GM12891 (cell line): ENCODE data around the gene LUC7L3.

Source experiments
- PAX5 ChIP-seq: IDR thresholded peaks from 2 replicates; pipeline ENCODE4 v1.6.1; 2011; ENCODE audit warnings: low read length, moderate library complexity, mild to moderate bottlenecking; ENCODE audit not compliant: insufficient read depth, severe bottlenecking
- POLR2A ChIP-seq: IDR thresholded peaks from 2 replicates; pipeline ENCODE4 v1.6.1; 2011; ENCODE audit warnings: low read depth, low read length, control low read depth
- POLR2AphosphoS5 ChIP-seq: IDR thresholded peaks from 2 replicates; pipeline ENCODE4 v1.6.1; 2011; ENCODE audit warnings: low read depth, low read length, control low read depth
- TAF1 ChIP-seq: IDR thresholded peaks from 2 replicates; pipeline ENCODE4 v1.6.1; 2011; ENCODE audit warnings: low read depth, low read length, control low read depth

DNA sequence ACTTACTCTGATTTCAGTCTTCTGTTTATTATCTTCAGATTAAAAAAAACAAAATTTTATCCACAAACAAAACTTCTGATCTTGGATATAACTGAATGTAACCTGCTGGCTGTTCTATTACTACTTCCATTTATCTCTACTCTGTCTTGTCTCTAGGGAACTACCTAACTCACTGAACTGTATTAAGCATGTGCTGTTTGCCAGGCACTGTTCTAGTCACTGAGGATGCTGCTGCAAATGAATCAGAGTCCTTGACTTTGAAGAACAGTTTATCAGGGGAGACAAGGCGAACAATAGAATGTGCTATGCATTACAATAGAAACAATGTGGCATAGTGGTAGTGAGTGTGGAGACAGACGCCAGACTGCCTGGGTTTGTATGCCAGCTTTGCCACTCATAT lies 9.4 kb upstream of the LUC7L3 start:
- TF ChIP-seq POLR2A (no peak), POLR2AphosphoS5 (no peak), TAF1 (no peak), PAX5 (no peak)
